Measurements from ENCODE around the gene IGFBP1. TPM values are rescaled to one million over a fixed set of nuclear protein-coding genes. Genes with fewer than 3 reads are reported as not detected.

Gene IGFBP1
- total and polyA plus RNA-seq, 2 of the 13 experiments (the other 11 are each of a cell fraction or from before 2014, with no cell fraction given) = 5.4 to 885 TPM

- TF ChIP-seq ZSCAN25 (CRISPR knock-in tag; IDR thresholded peaks at IDR 0.05) (0 out of 2 replicates have a peak, but pooled peaks have one; percentile 3), ZNF850 (CRISPR knock-in tag; conservative IDR thresholded peaks at IDR 0.05) (0 out of 2 replicates have a peak, but pooled peaks have one; percentile 36), ZZZ3 (CRISPR knock-in tag; IDR thresholded peaks at IDR 0.05; ENCODE audit: borderline replicate concordance) (no peak), ZNF784 (CRISPR knock-in tag; IDR thresholded peaks at IDR 0.05; ENCODE audit: borderline replicate concordance) (peak; percentile 38; the same call in 1 of the 2 replicates), CAMTA2 (CRISPR knock-in tag; IDR thresholded peaks at IDR 0.05; ENCODE audit: borderline replicate concordance) (no peak), HNRNPLL (IDR thresholded peaks at IDR 0.05; ENCODE audit: low read depth, low read length, poor library complexity, severe bottlenecking) (no peak), ZNF737 (CRISPR knock-in tag; IDR thresholded peaks at IDR 0.05; ENCODE audit: borderline replicate concordance) (0 out of 2 replicates have a peak, but pooled peaks have one; percentile 16)
These were observed 6.4 kb downstream of the IGFBP1 start (continued) for GRCh38 chr7:45894665-45895062.

GRCh38 chr7:45897042-45897690 is 8.9 kb downstream of the IGFBP1 start:
- H3K9me3 ChIP-seq (ENCODE audit: low read length) = no peaks in the 10 kb centered on the region
- no peaks in the 10 kb centered on the region for H3K27me3 ChIP-seq (ENCODE audit: control insufficient read depth in 1 of 2, insufficient read depth in 2 of 2, low read length in 2 of 2)
- ChIA-PET CTCF (ENCODE audit: low intra/inter-chr PET ratio, low total read pairs) (no interaction called here), POLR2A (interaction anchor here (1.6 kb wide), 1 partner anchor 25 kb away, joined by 4 read pairs; no protein-coding TSS in a partner anchor)
- FAIRE-seq (no peak), ATAC-seq (no peak), DNase-seq (ENCODE audit: low spot score) (no peak)
- BruUV-seq (replicated peaks) = no TSS peak
- in situ Hi-C loops (cut with HindIII; ENCODE audit: extremely low pct_ligation_motif_present, low pct_unique_long_range_greater_than_20kb) = no loop called here
- no peak overlapping the region for H3K9ac ChIP-seq (ENCODE audit: insufficient read depth, low read depth, low read length)
- H3K4me3 ChIP-seq (replicated peaks in 1 of 3; ENCODE audit: insufficient read depth in 1 of 3, low read depth in 2 of 3, low read length in 3 of 3) = no peak overlapping the region
- H2AFZ ChIP-seq (ENCODE audit: low read length) = no peak overlapping the region
- no peaks in the 10 kb centered on the region for H3K79me2 ChIP-seq (ENCODE audit: insufficient read depth, low read length)
- no peak overlapping the region for H3K27ac ChIP-seq (ENCODE audit: extremely low read length, insufficient read depth, low read length)
- intact Hi-C loops (cut with micrococcal nuclease; ENCODE audit: unreplicated experiment) = no loop called here
- peaks cover 15% of the 10 kb centered on the region for H3K4me1 ChIP-seq (ENCODE audit: insufficient read depth, low read length)
- H3K4me2 ChIP-seq (ENCODE audit: low read depth, low read length) = no peak overlapping the region
- WGBS (ENCODE audit: low lambda C conversion rate) = 29% methylated on average over 1 of the region's 1 CpG
- no peaks in the 10 kb centered on the region for H3K36me3 ChIP-seq (replicated peaks in 1 of 2; ENCODE audit: control insufficient read depth in 1 of 2, insufficient read depth in 2 of 2, low read length in 2 of 2)
- peaks cover 7% of the 10 kb centered on the region for H4K20me1 ChIP-seq (ENCODE audit: insufficient read depth, low read length)
- no peak for TF ChIP-seq PCBP1 (IDR thresholded peaks at IDR 0.05; ENCODE audit: borderline replicate concordance, low read depth, low read length)
- no peak for TF ChIP-seq UBTF (CRISPR knock-in tag; IDR thresholded peaks at IDR 0.05)
- TF ChIP-seq PRDM10 (CRISPR knock-in tag; IDR thresholded peaks at IDR 0.05; ENCODE audit: low read depth) = no peak
- TF ChIP-seq JARID2 (CRISPR knock-in tag; IDR thresholded peaks at IDR 0.05; ENCODE audit: insufficient replicate concordance) = no peak
- no peak for TF ChIP-seq ZNF563 (CRISPR knock-in tag; IDR thresholded peaks at IDR 0.05)
- no peak for TF ChIP-seq IKZF1 (IDR thresholded peaks at IDR 0.05)
- TF ChIP-seq E2F5 (CRISPR knock-in tag; conservative IDR thresholded peaks at IDR 0.05) = no peak

Data from HepG2 (cell line).